B cell (primary cell): ENCODE measurements around the gene SDSL.

ENCODE experiments used
- CTCF ChIP-seq: fragments of 200-600 bp; IDR thresholded peaks from one replicate; pipeline ENCODE4 v1.8.0; 2022; ENCODE audit warnings: antibody characterized with exemption, mild to moderate bottlenecking
- EZH2 ChIP-seq: IDR thresholded peaks from 2 replicates; pipeline ENCODE4 v1.6.1; 2012; ENCODE audit warnings: borderline replicate concordance, low read depth, mild to moderate bottlenecking, moderate library complexity, low read length; ENCODE audit not compliant: insufficient read depth, poor library complexity, severe bottlenecking

- TF ChIP-seq CTCF (no peak), EZH2 (no peak)
Measured at GRCh38 chr12:113401066-113402000, 20.8 kb upstream of the SDSL start.
